HG02938 (cell line): ENCODE results near the gene KLHL36.

Experiments
- ATAC-seq: cut with Tn5 transposase; IDR thresholded peaks from one replicate; pipeline ENCODE4 v1.9.1; 2021; ENCODE audit warnings: mild to moderate bottlenecking, moderate library complexity; ENCODE audit not compliant: unreplicated experiment

The KLHL36 gene

GRCh38 chr16:84647828-84648594 lies at the start of gene KLHL36:
Gene KLHL36 (plus strand): TSS chr16:84648511. CDS start chr16:84650868, 2,357 bp downstream.
- ATAC-seq: peak; percentile 71

- ATAC-seq: peak; percentile 34
These were observed 48.6 kb upstream of the KLHL36 start for GRCh38 chr16:84599521-84600202.

- peak; percentile 75 for ATAC-seq
These were observed 47.7 kb upstream of the KLHL36 start for GRCh38 chr16:84600343-84601229.

DNA sequence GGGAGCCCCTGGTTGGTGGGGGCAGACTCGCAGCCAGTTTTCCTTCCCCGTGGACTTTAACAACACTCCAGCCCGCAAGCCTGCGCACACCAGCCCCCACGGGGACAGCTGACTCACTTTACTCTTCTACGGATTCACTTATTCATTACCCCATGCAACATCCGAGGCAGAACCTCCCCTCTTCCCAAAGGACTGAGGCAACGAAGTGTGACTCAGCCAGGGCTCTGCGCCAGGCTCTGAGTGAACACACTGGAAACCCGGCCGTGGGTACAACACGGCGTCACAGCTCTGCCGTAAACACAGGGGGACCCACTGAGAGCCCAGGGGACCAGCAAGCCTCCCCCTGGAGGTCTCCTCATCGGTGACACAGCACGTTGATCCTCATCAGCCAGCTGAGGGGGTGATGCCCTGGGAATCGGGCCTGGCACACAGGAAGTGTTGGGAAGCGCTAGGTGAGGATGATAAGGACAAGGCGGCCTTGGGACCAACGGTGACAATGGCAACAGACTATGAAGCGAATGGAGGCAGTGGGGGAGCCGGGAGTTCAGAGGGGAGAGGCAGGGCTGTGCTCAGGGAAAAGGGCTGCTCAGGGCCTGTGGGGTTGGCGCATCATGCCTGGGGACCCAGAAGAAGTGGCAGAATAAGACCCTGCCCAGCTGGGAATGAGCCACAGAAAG lies 45.0 kb upstream of the KLHL36 start:
- ATAC-seq: no peak

DNA sequence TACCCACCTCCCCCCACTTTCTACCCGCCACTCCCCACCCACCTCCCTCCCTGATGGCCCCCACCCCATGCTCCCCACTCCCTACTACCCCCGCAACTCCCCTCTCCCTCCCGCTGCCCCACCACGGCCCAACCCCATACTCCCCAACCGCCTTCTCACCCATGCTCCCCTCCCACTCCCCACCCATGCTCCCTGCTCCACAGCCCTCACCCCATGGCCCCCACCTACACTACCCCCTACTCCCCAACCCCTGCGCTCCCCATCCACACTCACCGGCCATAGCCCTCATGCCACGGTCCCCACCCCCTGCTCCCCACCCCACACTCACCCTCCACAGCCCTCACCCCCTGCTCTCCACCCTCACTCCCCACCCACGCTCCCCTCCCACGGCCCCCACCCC lies 44.4 kb upstream of the KLHL36 start:
- ATAC-seq: no peak

GRCh38 chr16:84604477-84605013 lies 43.8 kb upstream of the KLHL36 start:
- ATAC-seq: no peak

- ATAC-seq: no peak
These were observed 42.9 kb upstream of the KLHL36 start for GRCh38 chr16:84605339-84605848.

- no peak for ATAC-seq
These were observed 42.0 kb upstream of the KLHL36 start for GRCh38 chr16:84606081-84606875.

- ATAC-seq: no peak
These were observed 41.2 kb upstream of the KLHL36 start for GRCh38 chr16:84607061-84607460.

- ATAC-seq: peak; percentile 71
These were observed 40.6 kb upstream of the KLHL36 start for GRCh38 chr16:84607694-84608093.

DNA sequence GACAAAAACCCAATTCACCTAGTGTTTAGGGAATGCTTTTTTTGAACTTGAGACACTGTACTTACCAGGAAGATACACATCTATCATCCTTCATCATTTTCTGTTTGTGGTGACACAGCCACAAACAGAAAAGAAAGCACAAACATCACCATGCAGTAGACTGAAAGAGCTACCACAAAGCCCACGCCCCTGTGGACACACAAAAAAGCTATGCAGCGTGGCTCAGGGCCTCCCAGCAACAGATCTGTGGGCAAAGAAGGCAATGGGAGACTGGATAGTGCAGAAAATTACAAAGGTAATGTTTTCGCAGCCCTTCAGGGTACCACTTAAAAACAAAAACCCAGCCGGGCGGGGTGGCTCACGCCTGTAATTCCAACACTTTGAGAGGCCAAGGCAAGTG lies 40.0 kb upstream of the KLHL36 start:
- no peak for ATAC-seq

- no peak for ATAC-seq
These were observed 38.6 kb upstream of the KLHL36 start for GRCh38 chr16:84609563-84610177.

DNA sequence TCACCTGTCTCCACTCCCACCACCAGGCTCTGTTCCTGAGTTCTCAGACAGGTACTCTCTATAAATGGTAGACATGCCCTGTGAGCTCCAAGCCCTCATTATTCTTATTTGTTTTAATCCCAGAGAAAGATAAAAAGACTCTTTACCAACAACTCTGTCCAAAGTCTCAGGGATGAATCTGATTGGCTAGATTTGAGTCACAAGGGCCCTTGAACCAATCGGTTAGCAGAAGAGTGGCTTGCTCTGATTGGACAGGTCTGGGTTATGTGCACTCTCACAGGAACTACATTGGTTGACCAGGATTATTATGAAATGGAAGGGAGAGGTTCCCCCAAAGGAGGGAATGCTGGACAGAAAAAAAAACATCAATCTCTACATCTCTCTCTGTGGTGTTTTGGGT lies 37.9 kb upstream of the KLHL36 start:
- no peak for ATAC-seq

GRCh38 chr16:84611041-84611440 lies 37.3 kb upstream of the KLHL36 start:
- no peak for ATAC-seq

- no peak for ATAC-seq
These were observed 35.6 kb upstream of the KLHL36 start for GRCh38 chr16:84612686-84613085.

- no peak for ATAC-seq
These were observed 34.8 kb upstream of the KLHL36 start for GRCh38 chr16:84613408-84614072.

- ATAC-seq: no peak
These were observed 34.2 kb upstream of the KLHL36 start for GRCh38 chr16:84614073-84614459.

- no peak for ATAC-seq
These were observed 33.7 kb upstream of the KLHL36 start for GRCh38 chr16:84614623-84614967.
